Upper lobe of left lung (tissue), 4 donors: Measurements from ENCODE around the gene CYLD.

Experiments used
- CTCF ChIP-seq, 6 experiments: fragments of 450-650 bp in 4 of 6; fragments of 200-600 bp in 2 of 6; sonication (generic) in 2 of 6; IDR thresholded peaks; one replicate each; pipeline ENCODE4 v1.5.1; 2016 to 2019; ENCODE audit warnings: antibody characterized with exemption in 6 of 6
- EP300 ChIP-seq, 4 donors: sonication (generic); formaldehyde crosslinking; IDR thresholded peaks; one replicate each; pipeline ENCODE4 v1.5.1; 2017; ENCODE audit warnings: antibody characterized with exemption in 4 of 4, control low read depth in 2 of 4
- POLR2A ChIP-seq, 4 donors: fragments of 450-650 bp; IDR thresholded peaks; one replicate each; pipeline ENCODE4 v1.5.1; 2016 to 2017; ENCODE audit warnings: antibody characterized with exemption in 4 of 4, mild to moderate bottlenecking in 2 of 4
- POLR2AphosphoS5 ChIP-seq, 2 donors: sonication (generic); formaldehyde crosslinking; IDR thresholded peaks; one replicate each; pipeline ENCODE4 v1.5.1; 2017; ENCODE audit warnings: antibody characterized with exemption in 2 of 2

DNA sequence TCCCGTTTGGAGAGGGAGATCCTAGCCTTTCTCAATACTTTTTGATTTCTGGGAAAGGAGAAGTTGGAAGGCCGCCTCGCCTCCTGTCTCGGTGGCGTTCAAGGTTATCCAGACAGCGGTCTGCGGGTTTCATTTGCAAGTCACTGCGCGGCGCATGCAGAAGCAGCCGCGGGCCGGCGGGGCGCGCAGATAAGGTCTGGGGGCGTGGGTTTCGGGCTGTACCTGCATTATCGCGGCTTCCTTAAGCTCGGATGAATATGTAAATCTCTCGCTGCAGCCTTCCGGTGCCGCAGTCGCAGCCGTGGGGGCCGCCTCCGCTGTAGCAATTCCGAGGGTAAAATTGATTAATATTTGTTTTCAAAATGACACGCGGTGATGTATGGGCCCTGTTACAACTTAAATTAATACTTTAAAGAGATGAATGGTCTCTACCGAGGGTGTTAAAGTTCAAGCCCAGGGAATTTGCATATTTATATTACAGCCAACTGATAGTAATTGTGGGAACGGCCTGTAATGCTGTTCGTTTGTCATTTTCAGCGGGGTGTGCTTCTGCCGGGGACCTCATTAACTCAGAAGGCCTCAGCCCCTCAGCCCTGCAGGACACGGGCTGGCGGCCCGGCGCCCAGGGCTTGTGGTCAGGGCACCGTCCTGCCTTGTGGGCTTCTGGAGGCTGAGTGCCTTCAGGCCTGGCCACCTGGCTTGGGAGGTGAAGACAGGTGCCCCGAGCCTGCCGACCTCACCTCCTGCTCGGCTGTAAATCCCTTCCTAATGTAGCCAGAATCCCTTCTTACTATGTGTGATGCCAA is 99.4 kb downstream of the CYLD start:
- TF ChIP-seq CTCF (IDR thresholded peaks at IDR 0.05): no peak
- no peak for TF ChIP-seq POLR2A (IDR thresholded peaks at IDR 0.05)
- no peak for TF ChIP-seq POLR2AphosphoS5 (IDR thresholded peaks at IDR 0.05)
- no peak for TF ChIP-seq EP300 (IDR thresholded peaks at IDR 0.05)
